A549 (cell line): ENCODE measurements around the gene GPANK1.
A peak's percentile ranks its signal among the peaks of the same experiment; 100 is the strongest.

Source experiments
- FOSB ChIP-seq: fragments of 250-450 bp; sonication (Bioruptor Pico); IDR thresholded peaks from 2 replicates; pipeline ENCODE4 v1.5.0; 2020; ENCODE audit warnings: mild to moderate bottlenecking, moderate library complexity
- HOXB13 ChIP-seq: fragments of 250-450 bp; sonication (Bioruptor Pico); IDR thresholded peaks from 2 replicates; pipeline ENCODE4 v1.5.0; 2020; ENCODE audit warnings: low read depth, mild to moderate bottlenecking, moderate library complexity
- MAFK ChIP-seq: fragments of 450-650 bp; IDR thresholded peaks from 2 replicates; pipeline ENCODE4 v1.6.1; 2014; ENCODE audit not compliant: partially characterized antibody
- NFE2L2 ChIP-seq: fragments of 150-350 bp; conservative IDR thresholded peaks from 2 replicates; pipeline ENCODE4 v1.6.1; 2014; ENCODE audit warnings: low read length
- PHF8 ChIP-seq: fragments of 200-600 bp; sonication (generic); IDR thresholded peaks from 2 replicates; pipeline ENCODE4 v1.6.1; 2016; ENCODE audit warnings: low read depth, mild to moderate bottlenecking, antibody characterized with exemption, moderate library complexity, borderline replicate concordance
- RAD21 ChIP-seq, 2 experiments: fragments of >200 bp in 1 of 2; sonication (Bioruptor Twin) in 1 of 2; formaldehyde crosslinking in 1 of 2; IDR thresholded peaks in 1 of 2; conservative IDR thresholded peaks in 1 of 2; 2 replicates in 1 of 2; 3 replicates in 1 of 2; pipeline ENCODE4 v1.6.1; 2012 to 2018; ENCODE audit warnings: inconsistent platforms in 1 of 2
- TFCP2L1 ChIP-seq: fragments of 250-450 bp; sonication (Bioruptor Pico); IDR thresholded peaks from 2 replicates; pipeline ENCODE4 v1.5.0; 2021; ENCODE audit warnings: mild to moderate bottlenecking
- TF ChIP-seq, protein P1 (sequence below): fragments of >200 bp; sonication (Bioruptor Twin); formaldehyde crosslinking; IDR thresholded peaks from 3 replicates; pipeline ENCODE4 v1.5.1; 2016
- TF ChIP-seq, protein P2 (sequence below): IDR thresholded peaks from 2 replicates; pipeline ENCODE4 v1.6.1; 2012
- TF ChIP-seq, protein P3 (sequence below): fragments of 200-600 bp; sonication (generic); IDR thresholded peaks from 2 replicates; pipeline ENCODE4 v1.6.1; 2016; ENCODE audit warnings: antibody characterized with exemption, mild to moderate bottlenecking, moderate library complexity

DNA sequence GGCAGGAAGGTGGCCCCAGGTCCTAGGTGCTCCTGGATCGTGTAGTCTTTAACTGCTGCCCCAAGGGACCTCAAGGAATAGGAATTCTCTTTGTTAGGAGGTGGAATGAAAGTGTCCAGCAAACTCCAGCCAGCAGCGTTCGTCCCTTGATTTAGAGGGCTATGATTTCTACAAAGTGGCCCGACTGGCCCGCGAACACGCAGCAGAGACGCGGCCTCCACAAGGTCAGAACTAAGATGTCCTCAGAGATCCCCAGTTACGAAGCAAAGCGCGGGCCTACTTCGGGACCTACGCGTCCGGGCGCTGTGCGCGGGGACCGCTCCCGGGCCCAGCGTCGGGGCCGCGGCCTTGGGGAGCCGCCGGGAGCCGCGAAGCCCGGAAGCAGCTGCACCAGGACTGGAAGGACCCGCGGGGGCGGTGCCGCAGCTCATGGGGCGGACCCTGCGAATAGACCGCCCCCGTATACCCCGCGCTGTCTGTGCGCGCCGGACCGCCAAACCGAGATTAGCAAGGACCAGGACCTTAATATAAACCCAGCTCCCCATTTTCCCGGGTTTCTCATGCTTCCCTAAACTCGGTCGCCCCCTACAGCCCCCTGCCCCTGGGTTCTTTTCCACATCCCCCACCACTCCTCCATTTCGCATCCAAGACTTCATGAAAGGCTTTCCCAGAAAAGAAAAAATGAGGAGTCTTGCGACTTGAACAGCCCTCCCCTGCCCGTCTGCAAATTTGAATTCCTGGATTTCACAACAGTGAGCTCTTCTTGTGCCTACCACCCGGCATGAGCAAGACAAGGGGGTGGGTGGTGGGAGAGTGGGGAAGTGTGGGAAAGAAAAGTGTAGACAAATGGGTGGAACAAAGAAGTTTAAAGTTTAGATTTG, 4.2 kb downstream of the GPANK1 start, which contains the start of gene C6orf47:
- TF ChIP-seq, protein P1, sequence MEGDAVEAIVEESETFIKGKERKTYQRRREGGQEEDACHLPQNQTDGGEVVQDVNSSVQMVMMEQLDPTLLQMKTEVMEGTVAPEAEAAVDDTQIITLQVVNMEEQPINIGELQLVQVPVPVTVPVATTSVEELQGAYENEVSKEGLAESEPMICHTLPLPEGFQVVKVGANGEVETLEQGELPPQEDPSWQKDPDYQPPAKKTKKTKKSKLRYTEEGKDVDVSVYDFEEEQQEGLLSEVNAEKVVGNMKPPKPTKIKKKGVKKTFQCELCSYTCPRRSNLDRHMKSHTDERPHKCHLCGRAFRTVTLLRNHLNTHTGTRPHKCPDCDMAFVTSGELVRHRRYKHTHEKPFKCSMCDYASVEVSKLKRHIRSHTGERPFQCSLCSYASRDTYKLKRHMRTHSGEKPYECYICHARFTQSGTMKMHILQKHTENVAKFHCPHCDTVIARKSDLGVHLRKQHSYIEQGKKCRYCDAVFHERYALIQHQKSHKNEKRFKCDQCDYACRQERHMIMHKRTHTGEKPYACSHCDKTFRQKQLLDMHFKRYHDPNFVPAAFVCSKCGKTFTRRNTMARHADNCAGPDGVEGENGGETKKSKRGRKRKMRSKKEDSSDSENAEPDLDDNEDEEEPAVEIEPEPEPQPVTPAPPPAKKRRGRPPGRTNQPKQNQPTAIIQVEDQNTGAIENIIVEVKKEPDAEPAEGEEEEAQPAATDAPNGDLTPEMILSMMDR, result no peak
- TF ChIP-seq FOSB (CRISPR knock-in tag) (no peak), RAD21 (conservative IDR thresholded peaks at IDR 0.05 in 1 of 2, IDR thresholded peaks at IDR 0.05 in 1 of 2) (no peak), NFE2L2 (no peak), TFCP2L1 (CRISPR knock-in tag) (no peak), HOXB13 (CRISPR knock-in tag) (no peak), MAFK (no peak), PHF8 (peak; percentile 81; the same call in 1 of the 2 replicates)
- TF ChIP-seq, protein P2, sequence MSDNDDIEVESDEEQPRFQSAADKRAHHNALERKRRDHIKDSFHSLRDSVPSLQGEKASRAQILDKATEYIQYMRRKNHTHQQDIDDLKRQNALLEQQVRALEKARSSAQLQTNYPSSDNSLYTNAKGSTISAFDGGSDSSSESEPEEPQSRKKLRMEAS, result peak; percentile 18
- TF ChIP-seq, protein P3, sequence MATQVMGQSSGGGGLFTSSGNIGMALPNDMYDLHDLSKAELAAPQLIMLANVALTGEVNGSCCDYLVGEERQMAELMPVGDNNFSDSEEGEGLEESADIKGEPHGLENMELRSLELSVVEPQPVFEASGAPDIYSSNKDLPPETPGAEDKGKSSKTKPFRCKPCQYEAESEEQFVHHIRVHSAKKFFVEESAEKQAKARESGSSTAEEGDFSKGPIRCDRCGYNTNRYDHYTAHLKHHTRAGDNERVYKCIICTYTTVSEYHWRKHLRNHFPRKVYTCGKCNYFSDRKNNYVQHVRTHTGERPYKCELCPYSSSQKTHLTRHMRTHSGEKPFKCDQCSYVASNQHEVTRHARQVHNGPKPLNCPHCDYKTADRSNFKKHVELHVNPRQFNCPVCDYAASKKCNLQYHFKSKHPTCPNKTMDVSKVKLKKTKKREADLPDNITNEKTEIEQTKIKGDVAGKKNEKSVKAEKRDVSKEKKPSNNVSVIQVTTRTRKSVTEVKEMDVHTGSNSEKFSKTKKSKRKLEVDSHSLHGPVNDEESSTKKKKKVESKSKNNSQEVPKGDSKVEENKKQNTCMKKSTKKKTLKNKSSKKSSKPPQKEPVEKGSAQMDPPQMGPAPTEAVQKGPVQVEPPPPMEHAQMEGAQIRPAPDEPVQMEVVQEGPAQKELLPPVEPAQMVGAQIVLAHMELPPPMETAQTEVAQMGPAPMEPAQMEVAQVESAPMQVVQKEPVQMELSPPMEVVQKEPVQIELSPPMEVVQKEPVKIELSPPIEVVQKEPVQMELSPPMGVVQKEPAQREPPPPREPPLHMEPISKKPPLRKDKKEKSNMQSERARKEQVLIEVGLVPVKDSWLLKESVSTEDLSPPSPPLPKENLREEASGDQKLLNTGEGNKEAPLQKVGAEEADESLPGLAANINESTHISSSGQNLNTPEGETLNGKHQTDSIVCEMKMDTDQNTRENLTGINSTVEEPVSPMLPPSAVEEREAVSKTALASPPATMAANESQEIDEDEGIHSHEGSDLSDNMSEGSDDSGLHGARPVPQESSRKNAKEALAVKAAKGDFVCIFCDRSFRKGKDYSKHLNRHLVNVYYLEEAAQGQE, result no peak
